Activated T-cell treated with anti-CD3 and anti-CD28 coated beads, Interleukin-2, amount 50 U/mL, for 24 hours (primary cell): ENCODE results near the gene FIGNL1.

Experiments used
- DNase-seq: peaks from one replicate; pipeline ENCODE4 v3.0.0-alpha.2; 2020
- H3K27ac Mint-ChIP-seq: 2 replicates; pipeline ENCODE4 v1.8.0; 2020; ENCODE audit warnings: mild to moderate bottlenecking, mixed read lengths
- H3K27me3 Mint-ChIP-seq: 2 replicates; pipeline ENCODE4 v1.8.0; 2020; ENCODE audit warnings: mixed read lengths
- H3K36me3 Mint-ChIP-seq: 2 replicates; pipeline ENCODE4 v1.8.0; 2020; ENCODE audit warnings: low read depth, mixed read lengths
- H3K4me1 Mint-ChIP-seq: 2 replicates; pipeline ENCODE4 v1.8.0; 2020; ENCODE audit warnings: low read depth, mixed read lengths
- H3K4me3 Mint-ChIP-seq: 2 replicates; pipeline ENCODE4 v1.8.0; 2020; ENCODE audit warnings: mild to moderate bottlenecking, moderate library complexity, mixed read lengths
- H3K9me3 Mint-ChIP-seq: 2 replicates; pipeline ENCODE4 v1.8.0; 2020; ENCODE audit warnings: mixed read lengths

The FIGNL1 gene

DNA sequence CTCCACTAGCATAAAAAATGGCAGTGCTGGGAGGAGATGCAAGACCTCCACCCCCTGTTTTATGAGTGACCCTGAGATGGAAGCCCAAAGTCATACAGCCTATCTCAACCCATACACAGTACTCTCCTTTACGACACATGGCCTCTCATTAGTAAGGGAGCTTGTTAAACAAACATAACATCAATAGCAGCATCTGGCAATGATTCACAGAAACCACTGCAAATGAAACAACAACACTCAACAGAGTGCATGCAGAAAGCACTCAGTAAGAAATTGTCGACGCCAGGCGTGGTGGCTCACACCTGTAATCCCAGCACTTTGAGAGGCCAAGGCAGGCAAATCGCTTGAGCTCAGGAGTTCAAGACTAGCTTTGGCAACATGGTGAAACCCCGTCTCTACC is 27.5 kb upstream of the FIGNL1 start:
- Mint-ChIP-seq H3K4me3 (no peak overlapping the region), H3K4me1 (peaks cover 4% of the 10 kb centered on the region)
- no peak for DNase-seq

GRCh38 chr7:50476953-50477625 is 26.9 kb upstream of the FIGNL1 start:
- Mint-ChIP-seq H3K27me3 (peaks cover 5% of the 10 kb centered on the region), H3K4me1 (peaks cover 4% of the 10 kb centered on the region), H3K4me3 (no peak overlapping the region), H3K27ac (no peak overlapping the region), H3K9me3 (no peaks in the 10 kb centered on the region), H3K36me3 (no peaks in the 10 kb centered on the region)
- DNase-seq: no peak

More for the DNA sequence above, 27.5 kb upstream of the FIGNL1 start:
- Mint-ChIP-seq H3K9me3 (no peaks in the 10 kb centered on the region), H3K27me3 (peaks cover 5% of the 10 kb centered on the region), H3K27ac (no peak overlapping the region), H3K36me3 (no peaks in the 10 kb centered on the region)

DNA sequence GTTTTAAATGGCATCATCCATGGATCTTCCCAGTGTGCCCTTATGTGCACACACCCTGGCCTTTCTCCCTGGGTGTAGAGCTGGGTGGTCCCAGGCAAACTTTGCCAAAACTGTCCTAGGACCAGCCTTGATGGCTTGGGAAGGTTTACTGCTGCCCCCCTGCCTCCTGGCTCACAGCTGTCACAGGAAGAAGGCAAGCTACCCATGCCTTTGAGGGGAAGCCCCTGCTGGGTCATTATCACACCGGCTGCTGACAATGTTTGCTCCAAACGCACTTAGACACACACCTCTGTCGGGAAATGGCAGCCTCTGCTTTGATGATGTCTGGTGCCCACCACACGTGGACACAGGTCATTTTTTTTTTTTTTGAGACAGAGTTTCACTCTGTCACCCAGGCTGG is 25.2 kb upstream of the FIGNL1 start:
- H3K9me3 Mint-ChIP-seq: no peaks in the 10 kb centered on the region
- H3K4me1 Mint-ChIP-seq: peaks cover 4% of the 10 kb centered on the region
- no peaks in the 10 kb centered on the region for H3K36me3 Mint-ChIP-seq
- no peak overlapping the region for H3K27ac Mint-ChIP-seq
- no peak for DNase-seq
- peaks cover 5% of the 10 kb centered on the region for H3K27me3 Mint-ChIP-seq
- no peak overlapping the region for H3K4me3 Mint-ChIP-seq

GRCh38 chr7:50474382-50475160 is 24.4 kb upstream of the FIGNL1 start:
- H3K27ac Mint-ChIP-seq: no peak overlapping the region
- no peak overlapping the region for H3K4me3 Mint-ChIP-seq
- DNase-seq: no peak
- H3K27me3 Mint-ChIP-seq: peaks cover 5% of the 10 kb centered on the region
- no peaks in the 10 kb centered on the region for H3K36me3 Mint-ChIP-seq
- H3K9me3 Mint-ChIP-seq: no peaks in the 10 kb centered on the region
- H3K4me1 Mint-ChIP-seq: peaks cover 4% of the 10 kb centered on the region

DNA sequence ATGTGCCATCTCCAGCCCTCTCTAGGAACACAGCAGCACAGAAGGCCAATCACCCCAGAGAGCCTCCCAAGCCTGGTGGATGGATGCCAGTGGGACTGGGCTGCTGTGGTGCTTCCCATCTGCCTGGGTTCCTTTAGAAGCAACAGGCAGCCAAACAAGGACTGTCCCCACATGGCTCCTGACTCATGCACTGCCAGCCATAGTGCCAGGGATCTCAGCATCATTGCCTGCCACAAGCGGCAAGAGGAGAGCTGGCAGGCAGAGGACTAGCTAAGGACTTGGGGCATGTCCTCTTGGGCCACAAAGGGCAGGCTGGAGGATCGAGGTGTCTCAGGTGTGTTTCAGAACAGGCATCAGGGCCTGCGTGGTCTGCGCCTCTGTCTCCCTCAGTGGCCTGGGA is 23.4 kb upstream of the FIGNL1 start:
- no peaks in the 10 kb centered on the region for H3K36me3 Mint-ChIP-seq
- no peak overlapping the region for H3K4me3 Mint-ChIP-seq
- peaks cover 5% of the 10 kb centered on the region for H3K27me3 Mint-ChIP-seq
- no peaks in the 10 kb centered on the region for H3K9me3 Mint-ChIP-seq
- peaks cover 4% of the 10 kb centered on the region for H3K4me1 Mint-ChIP-seq
- no peak for DNase-seq
- no peak overlapping the region for H3K27ac Mint-ChIP-seq

DNA sequence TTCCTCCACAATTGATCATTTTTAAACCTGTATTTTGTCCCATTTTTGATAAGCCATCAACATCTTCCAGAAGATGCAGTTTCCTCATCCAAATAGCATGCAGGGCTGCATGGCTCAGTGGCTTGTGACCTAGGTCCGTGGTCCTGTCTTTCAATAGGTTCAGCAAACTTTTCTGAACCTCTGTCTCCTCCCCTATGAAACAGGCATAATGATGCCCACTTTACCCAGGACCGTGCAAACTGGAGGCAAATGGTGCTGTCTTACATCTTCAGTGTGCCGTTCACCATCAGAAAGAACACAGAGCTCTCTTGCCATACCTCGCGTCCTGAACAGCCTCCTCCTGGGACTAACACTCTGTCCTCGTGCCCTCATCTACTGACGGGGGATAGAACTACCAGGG is 22.3 kb upstream of the FIGNL1 start:
- H3K36me3 Mint-ChIP-seq: no peaks in the 10 kb centered on the region
- no peaks in the 10 kb centered on the region for H3K9me3 Mint-ChIP-seq
- peaks cover 15% of the 10 kb centered on the region for H3K4me1 Mint-ChIP-seq
- no peak overlapping the region for H3K27ac Mint-ChIP-seq
- H3K4me3 Mint-ChIP-seq: no peak overlapping the region
- H3K27me3 Mint-ChIP-seq: peaks cover 5% of the 10 kb centered on the region
- DNase-seq: no peak

DNA sequence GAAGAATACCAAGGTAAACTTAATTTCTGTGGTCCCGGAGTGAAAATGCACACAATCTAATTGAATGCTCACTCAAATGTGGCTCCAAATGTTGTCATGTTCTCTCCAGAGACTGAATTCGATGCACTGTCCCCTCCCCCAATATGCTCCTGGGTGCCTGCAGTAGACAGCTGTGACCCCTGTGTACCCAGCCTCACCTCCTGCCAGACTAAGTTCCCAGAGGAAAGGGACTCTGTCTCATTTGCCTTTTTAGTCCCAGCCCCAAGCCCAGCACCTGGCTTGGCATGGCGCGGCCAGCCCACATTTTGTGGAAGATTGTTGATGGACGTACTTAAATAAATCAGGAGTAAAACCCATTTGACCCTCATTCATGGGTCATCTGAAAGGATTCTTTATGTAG is 21.8 kb upstream of the FIGNL1 start:
- Mint-ChIP-seq H3K27ac (no peak overlapping the region), H3K9me3 (no peaks in the 10 kb centered on the region), H3K4me3 (no peak overlapping the region), H3K4me1 (peaks cover 17% of the 10 kb centered on the region), H3K36me3 (no peaks in the 10 kb centered on the region), H3K27me3 (peaks cover 5% of the 10 kb centered on the region)
- DNase-seq: no peak

GRCh38 chr7:50470250-50471163 is 20.4 kb upstream of the FIGNL1 start:
- no peak overlapping the region for H3K27ac Mint-ChIP-seq
- H3K27me3 Mint-ChIP-seq: peaks cover 3% of the 10 kb centered on the region
- no peaks in the 10 kb centered on the region for H3K36me3 Mint-ChIP-seq
- DNase-seq: no peak
- peaks cover 17% of the 10 kb centered on the region for H3K4me1 Mint-ChIP-seq
- no peak overlapping the region for H3K4me3 Mint-ChIP-seq
- H3K9me3 Mint-ChIP-seq: no peaks in the 10 kb centered on the region

DNA sequence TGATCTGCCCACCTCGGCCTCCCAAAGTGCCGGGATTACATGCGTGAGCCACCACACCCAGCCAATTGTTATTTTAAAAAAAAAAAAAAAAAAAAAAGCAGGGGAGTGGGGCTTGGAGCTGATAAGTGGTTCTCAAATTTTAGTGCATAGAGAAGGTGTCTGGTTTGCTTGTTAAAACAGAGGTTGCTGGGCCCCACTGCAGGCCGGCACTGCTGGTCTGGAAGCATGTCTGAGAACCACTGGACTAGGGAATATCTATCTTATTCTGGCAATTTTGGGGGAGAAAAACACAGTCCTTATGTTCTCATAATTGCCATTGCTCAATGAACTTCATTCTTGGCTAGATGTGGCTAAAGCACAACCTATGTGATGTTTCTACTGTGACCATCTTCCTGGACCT is 19.0 kb upstream of the FIGNL1 start:
- no peak for DNase-seq
- Mint-ChIP-seq H3K36me3 (no peaks in the 10 kb centered on the region), H3K9me3 (no peaks in the 10 kb centered on the region), H3K4me3 (no peak overlapping the region), H3K4me1 (peaks cover 13% of the 10 kb centered on the region), H3K27ac (no peak overlapping the region), H3K27me3 (peaks cover 1% of the 10 kb centered on the region)

- H3K4me3 Mint-ChIP-seq: peak overlapping the region; percentile 37
- H3K27ac Mint-ChIP-seq: peak overlapping the region; percentile 76
- H3K9me3 Mint-ChIP-seq: no peaks in the 10 kb centered on the region
- peaks cover 13% of the 10 kb centered on the region for H3K4me1 Mint-ChIP-seq
- DNase-seq: peak; percentile 88
- no peaks in the 10 kb centered on the region for H3K27me3 Mint-ChIP-seq
- H3K36me3 Mint-ChIP-seq: no peaks in the 10 kb centered on the region
Measured at GRCh38 chr7:50467817-50468610, 17.9 kb upstream of the FIGNL1 start.

GRCh38 chr7:50466815-50467585 is 16.9 kb upstream of the FIGNL1 start:
- DNase-seq: no peak
- Mint-ChIP-seq H3K4me3 (no peak overlapping the region), H3K27ac (no peak overlapping the region), H3K9me3 (no peaks in the 10 kb centered on the region), H3K4me1 (peaks cover 15% of the 10 kb centered on the region), H3K36me3 (no peaks in the 10 kb centered on the region), H3K27me3 (no peaks in the 10 kb centered on the region)

- Mint-ChIP-seq H3K4me3 (no peak overlapping the region), H3K4me1 (peaks cover 10% of the 10 kb centered on the region), H3K9me3 (no peaks in the 10 kb centered on the region), H3K27ac (no peak overlapping the region), H3K27me3 (no peaks in the 10 kb centered on the region), H3K36me3 (no peaks in the 10 kb centered on the region)
- DNase-seq: no peak
Measured at GRCh38 chr7:50463035-50463434, 12.9 kb upstream of the FIGNL1 start.

- Mint-ChIP-seq H3K27ac (no peak overlapping the region), H3K4me1 (peaks cover 3% of the 10 kb centered on the region), H3K9me3 (no peaks in the 10 kb centered on the region), H3K36me3 (no peaks in the 10 kb centered on the region), H3K27me3 (no peaks in the 10 kb centered on the region), H3K4me3 (no peak overlapping the region)
- no peak for DNase-seq
Measured at GRCh38 chr7:50462361-50462760, 12.2 kb upstream of the FIGNL1 start.
